Uterus (tissue), 4 donors: Measurements from ENCODE around the gene NOTCH1. TPM values are rescaled to one million over a fixed set of nuclear protein-coding genes. Genes with fewer than 3 reads are reported as not detected.

ENCODE experiments used
- DNase-seq, 2 donors: peaks; one replicate each; pipeline ENCODE4 v3.0.0-alpha.2; 2019 to 2020
- H3K27ac ChIP-seq, 2 donors: fragments of 200-600 bp; sonication (generic); 1 replicate in 1 of 2; 2 replicates in 1 of 2; pipeline ENCODE4 v1.5.1; 2016 to 2018
- H3K27me3 ChIP-seq, 2 donors: fragments of 200-600 bp; sonication (generic); one replicate each; pipeline ENCODE4 v1.5.1; 2018 to 2019; ENCODE audit warnings: control low read depth in 1 of 2
- H3K36me3 ChIP-seq, 2 donors: fragments of 200-600 bp; sonication (generic); one replicate each; pipeline ENCODE4 v1.5.1; 2019; ENCODE audit warnings: control low read depth in 1 of 2
- H3K4me1 ChIP-seq, 2 donors: fragments of 200-600 bp; sonication (generic); one replicate each; pipeline ENCODE4 v1.5.1; 2018 to 2019; ENCODE audit warnings: control low read depth in 1 of 2
- H3K4me3 ChIP-seq, 2 donors: fragments of 200-600 bp; sonication (generic); 1 replicate in 1 of 2; 2 replicates in 1 of 2; pipeline ENCODE4 v1.5.1; 2018 to 2019; ENCODE audit warnings: mild to moderate bottlenecking in 1 of 2
- H3K9me3 ChIP-seq, 2 donors: fragments of 200-600 bp; sonication (generic); one replicate each; pipeline ENCODE4 v1.5.1; 2019; ENCODE audit warnings: control low read depth in 1 of 2
- CTCF ChIP-seq, 4 experiments: fragments of 200-600 bp in 2 of 4; fragments of 450-650 bp in 2 of 4; sonication (generic) in 2 of 4; IDR thresholded peaks; one replicate each; pipeline ENCODE4 v1.5.1; 2016 to 2019; ENCODE audit warnings: antibody characterized with exemption in 4 of 4, mild to moderate bottlenecking in 2 of 4, moderate library complexity in 1 of 4
- POLR2A ChIP-seq, 2 donors: fragments of 450-650 bp; IDR thresholded peaks; one replicate each; pipeline ENCODE4 v1.6.1; 2016; ENCODE audit warnings: antibody characterized with exemption in 2 of 2, mild to moderate bottlenecking in 1 of 2, moderate library complexity in 1 of 2
- intact Hi-C: fragments of 100-400 bp; cut with DNase I; formaldehyde crosslinking; loops from one replicate; pipeline ENCODE4 v1.15.1; 2023; ENCODE audit warnings: low total_unique reads
- total RNA-seq, 4 donors: library from RNA; depleted of rRNA in 3 of 4; stranded (reverse); fragments of >200 nt in 3 of 4; gene quantifications; one replicate each; pipeline versions ENCODE4 v1.1.0 to v1.2.4, GENCODE V29; 2014 to 2023
- donor health status: DM: yes; HTN: yes; CAD: no.

Gene NOTCH1
- total RNA-seq, 4 donors from 2014 or later: 19.7 to 109 (median 35.6) TPM

DNA sequence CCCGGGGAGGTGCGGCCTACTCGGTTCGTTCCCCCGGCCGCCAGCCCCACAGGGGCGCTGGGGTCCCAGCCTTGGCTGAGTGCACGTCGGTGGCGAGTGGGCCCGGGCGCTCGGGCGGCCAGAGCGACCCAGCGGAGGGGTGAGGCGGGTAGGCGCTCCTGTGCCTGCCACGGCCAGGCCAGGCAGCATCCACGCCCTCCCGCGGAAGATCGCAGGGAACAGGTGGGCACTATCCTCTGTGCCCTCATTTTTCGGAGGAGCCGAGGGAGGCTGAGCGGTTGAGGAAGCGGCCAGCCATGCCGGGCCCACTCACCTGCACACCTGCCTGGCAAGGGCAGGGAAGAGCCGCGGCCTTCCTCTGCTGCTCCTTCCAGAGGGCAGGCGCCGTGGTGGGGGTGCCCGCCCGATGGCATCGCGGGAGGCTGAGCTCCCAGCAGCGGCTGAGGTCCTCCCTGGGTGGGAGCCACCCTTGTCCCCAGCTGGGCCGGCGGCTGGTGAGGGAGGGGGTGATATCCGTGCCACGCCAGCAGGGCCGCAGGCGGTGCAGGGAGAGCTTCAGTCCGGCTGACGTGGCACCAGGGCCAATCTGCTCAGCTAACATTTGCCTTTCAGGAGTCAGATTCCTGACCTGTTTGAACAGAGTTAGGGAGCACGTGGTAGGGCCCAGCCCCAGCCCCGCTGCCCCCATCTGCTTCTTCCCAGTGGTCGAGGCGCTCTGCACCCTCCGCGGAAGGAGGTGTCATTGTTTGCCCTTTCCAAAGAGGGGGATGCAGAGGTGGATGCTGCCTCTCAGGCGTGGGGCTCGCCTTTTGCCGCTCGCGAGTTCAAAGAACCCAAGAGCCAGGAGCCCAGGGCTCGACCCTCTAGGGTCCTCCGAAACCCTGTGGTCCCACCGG lies 61.4 kb downstream of the NOTCH1 start:
- intact Hi-C loops: loop anchor here (2.0 to 10.0 kb wide), 2 partner anchors 60 to 146 kb away; partner anchors contain the start of gene NOTCH1

DNA sequence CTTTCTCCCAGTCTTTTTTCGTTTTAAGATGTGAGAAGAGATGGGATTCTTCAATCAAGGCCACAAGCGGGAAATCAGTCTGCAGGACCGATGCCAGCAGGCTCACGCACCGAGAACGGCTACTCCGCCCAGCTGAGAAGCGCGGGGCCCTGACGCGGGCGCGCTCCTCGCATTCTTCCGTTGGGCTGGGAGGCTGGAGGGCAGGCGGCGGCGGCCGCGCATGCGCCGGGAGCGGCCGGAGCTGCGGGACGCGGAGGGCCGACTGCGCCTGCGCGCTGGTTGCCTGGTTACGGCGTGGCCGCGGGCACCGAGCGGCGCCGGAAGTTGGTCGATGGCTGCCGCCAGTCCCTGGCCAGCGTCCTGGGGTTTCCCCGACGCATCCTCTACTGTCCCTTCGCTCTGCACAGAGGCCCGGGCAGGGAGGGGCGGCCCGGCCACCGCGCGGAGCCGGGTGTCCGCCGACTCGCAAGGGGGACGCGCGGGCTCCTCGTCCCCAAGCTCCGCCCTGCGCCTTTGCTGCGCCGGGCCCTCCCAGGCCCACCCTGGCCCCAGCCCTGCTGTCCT lies 62.2 kb downstream of the NOTCH1 start:
- H3K27ac ChIP-seq: peak overlapping the region; percentile 99
- H3K4me1 ChIP-seq: peaks cover 7 to 16% of the 10 kb centered on the region in 2 donors
- intact Hi-C loops: loop anchor here (2.0 to 10.0 kb wide), 2 partner anchors 61 to 147 kb away; partner anchors contain the start of gene NOTCH1
- peak; percentile 87 to 94 for DNase-seq
- no peaks in the 10 kb centered on the region for H3K36me3 ChIP-seq
- peak; percentile 42 to 60 for TF ChIP-seq POLR2A (IDR thresholded peaks at IDR 0.05)
- peak in 1 of 4 experiments; percentile 27 for TF ChIP-seq CTCF (IDR thresholded peaks at IDR 0.05)
- H3K9me3 ChIP-seq: no peaks in the 10 kb centered on the region
- H3K4me3 ChIP-seq: peak overlapping the region; percentile 43 to 50
- no peaks in the 10 kb centered on the region for H3K27me3 ChIP-seq

More for the DNA sequence above, 61.4 kb downstream of the NOTCH1 start:
- Histone ChIP-seq H3K4me1 (peaks cover 7 to 16% of the 10 kb centered on the region in 2 donors), H3K27me3 (no peaks in the 10 kb centered on the region), H3K9me3 (no peaks in the 10 kb centered on the region), H3K36me3 (no peaks in the 10 kb centered on the region), H3K4me3 (peak overlapping the region; percentile 43 to 50), H3K27ac (peak overlapping the region; percentile 99)
- peak; percentile 39 to 53 for DNase-seq
- no peak for TF ChIP-seq CTCF (IDR thresholded peaks at IDR 0.05)
- no peak for TF ChIP-seq POLR2A (IDR thresholded peaks at IDR 0.05)

GRCh38 chr9:136482793-136483588 lies 62.9 kb downstream of the NOTCH1 start, which contains the start of gene SEC16A:
Gene SEC16A (minus strand): TSS chr9:136483040. CDS start chr9:136477615, 5,425 bp downstream.
- Histone ChIP-seq H3K9me3 (no peaks in the 10 kb centered on the region), H3K27me3 (no peaks in the 10 kb centered on the region), H3K4me1 (peaks cover 7 to 16% of the 10 kb centered on the region in 2 donors), H3K4me3 (peak within 1 kb of the TSS; percentile 50 to 58), H3K36me3 (no peaks in the 10 kb centered on the region), H3K27ac (peak within 1 kb of the TSS; percentile 99)
- peak in 1 of 4 experiments; percentile 28 for TF ChIP-seq CTCF (IDR thresholded peaks at IDR 0.05)
- TF ChIP-seq POLR2A (IDR thresholded peaks at IDR 0.05): peak; percentile 80 to 94
- DNase-seq: peak; percentile 99 to 100
- intact Hi-C loops: loop anchor here (10.0 kb wide), 1 partner anchor 62 kb away; the partner anchor contains the start of gene NOTCH1

GRCh38 chr9:136482046-136482792 lies 63.6 kb downstream of the NOTCH1 start:
- DNase-seq: no peak
- TF ChIP-seq CTCF (IDR thresholded peaks at IDR 0.05) (no peak), POLR2A (IDR thresholded peaks at IDR 0.05) (no peak)
- intact Hi-C loops: loop anchor here (10.0 kb wide), 1 partner anchor 63 kb away; the partner anchor contains the start of gene NOTCH1
- peak overlapping the region; percentile 50 to 58 for H3K4me3 ChIP-seq
- no peaks in the 10 kb centered on the region for H3K9me3 ChIP-seq
- H3K36me3 ChIP-seq: no peaks in the 10 kb centered on the region
- H3K27ac ChIP-seq: peak overlapping the region; percentile 99
- no peaks in the 10 kb centered on the region for H3K27me3 ChIP-seq
- peaks cover 7 to 16% of the 10 kb centered on the region in 2 donors for H3K4me1 ChIP-seq
